Activated naive CD4-positive, alpha-beta T cell treated with anti-CD3 and anti-CD28 coated beads, Interleukin-2, amount 10 ng/mL, durations not matched to agents 5 hours and 36 hours (primary cell): ENCODE data around the gene SARM1. TPM values are rescaled to one million over a fixed set of nuclear protein-coding genes. Genes with fewer than 3 reads are reported as not detected.

ENCODE experiments used
- microRNA-seq: library from miRNA; unstranded; fragments of <30 nt; microRNA quantifications from one replicate; pipeline ENCODE4 v1.2.0, GENCODE V29; 2022; ENCODE audit warnings: borderline microRNAs expressed, borderline replicate concordance
- total RNA-seq, 2 experiments: library from RNA; stranded (reverse); gene quantifications; one replicate each; pipeline ENCODE4 v1.2.3, GENCODE V29; 2021

SARM1 gene
- total RNA-seq, result 10 to 100 TPM; 17.1 to 21.7 TPM

GRCh38 chr17:28371245-28372202, at the start of gene SARM1:
TSS of gene SARM1 (plus strand) at chr17:28371694. CDS start at chr17:28372033, 339 bp downstream.

DNA sequence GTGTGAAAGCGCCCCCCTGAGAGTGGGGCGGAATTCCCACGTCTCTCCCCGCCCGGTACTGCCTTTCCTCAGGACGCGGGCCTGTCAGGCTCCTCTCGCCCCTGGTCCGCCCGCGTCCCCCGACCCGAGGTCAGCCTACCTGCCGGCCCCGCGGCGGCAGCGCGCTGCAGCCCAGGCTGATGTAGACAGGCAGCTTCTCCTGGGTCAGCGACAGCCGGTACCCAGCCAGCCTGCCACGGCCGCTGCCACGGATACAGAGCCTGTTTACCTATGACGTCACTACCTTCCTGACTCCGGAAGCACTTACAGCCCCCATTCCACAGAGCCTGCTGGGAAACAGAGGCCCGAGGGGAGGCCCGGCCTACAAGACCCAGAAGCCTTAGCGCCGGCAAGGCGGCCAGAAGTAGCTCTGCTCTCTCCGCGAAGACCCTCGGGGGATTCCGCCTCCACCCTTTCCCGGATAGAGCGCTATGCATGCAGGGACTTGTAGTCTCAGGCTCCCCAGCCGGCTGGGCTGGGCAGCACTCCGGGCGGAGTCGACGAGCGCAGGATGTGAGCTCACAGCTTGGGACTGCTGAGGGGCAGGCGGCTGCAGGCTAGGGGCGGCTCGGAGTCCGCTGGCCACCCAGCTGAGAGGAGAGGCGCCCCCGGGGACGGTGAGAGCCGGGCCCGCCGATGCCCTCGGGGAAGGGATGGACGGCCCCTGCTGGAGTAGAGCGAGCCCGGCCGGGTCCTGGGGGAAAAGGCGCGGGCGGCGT, 36.1 kb upstream of the SARM1 start, which contains the start of the genes IFT20 and TNFAIP1:
Gene IFT20, minus strand, starts transcription at position 272 of the 758 bp plus-strand sequence. CDS start 3,487 bp downstream, outside the sequence.
Gene TNFAIP1, plus strand, starts transcription at position 561 of the 758 bp plus-strand sequence. CDS start 3,761 bp downstream, outside the sequence.

GRCh38 chr17:28357061-28357900, 14.2 kb upstream of the SARM1 start, which contains the start of gene POLDIP2:
TSS of gene POLDIP2 (minus strand) at chr17:28357527. CDS start at chr17:28357448, 79 bp downstream.

DNA sequence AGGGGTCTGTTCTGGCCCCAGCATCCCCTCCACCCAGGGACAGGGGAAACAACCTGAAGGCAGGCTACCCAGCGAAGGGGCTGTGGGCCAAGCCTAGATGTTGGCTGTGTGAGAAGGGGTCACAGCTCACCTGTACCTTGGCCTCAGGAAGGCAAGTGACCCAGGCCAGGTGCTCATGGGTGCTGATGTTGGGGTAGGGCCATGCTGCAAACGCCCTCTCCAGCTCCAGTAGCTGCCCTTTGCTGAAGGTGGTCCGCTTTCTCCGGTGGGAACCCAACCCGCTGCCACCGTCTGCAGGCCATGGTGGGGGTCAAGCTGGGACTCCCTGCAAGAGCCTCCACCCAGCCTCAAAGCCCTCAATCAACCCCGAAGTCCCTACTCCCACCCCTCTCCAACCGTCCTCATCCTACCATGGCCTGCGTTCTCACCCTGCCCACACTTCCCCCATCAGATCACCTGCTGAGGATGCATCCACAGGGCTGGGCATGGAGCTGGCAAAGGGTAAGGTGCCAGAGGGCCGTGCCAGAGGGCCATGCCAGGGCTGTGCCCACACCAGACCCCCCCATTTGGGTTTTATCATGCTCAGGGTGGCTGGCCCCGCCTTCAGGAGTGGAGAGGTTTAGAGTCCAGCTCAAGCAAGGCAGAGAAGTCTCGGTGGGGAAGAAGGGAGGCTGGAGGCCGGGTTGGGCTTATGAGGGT, 6.7 kb upstream of the SARM1 start, which contains the start of gene SEBOX:
Gene SEBOX, minus strand, starts transcription at position 535 of the 699 bp plus-strand sequence. Its CDS starts 48 bp downstream, at position 487.

DNA sequence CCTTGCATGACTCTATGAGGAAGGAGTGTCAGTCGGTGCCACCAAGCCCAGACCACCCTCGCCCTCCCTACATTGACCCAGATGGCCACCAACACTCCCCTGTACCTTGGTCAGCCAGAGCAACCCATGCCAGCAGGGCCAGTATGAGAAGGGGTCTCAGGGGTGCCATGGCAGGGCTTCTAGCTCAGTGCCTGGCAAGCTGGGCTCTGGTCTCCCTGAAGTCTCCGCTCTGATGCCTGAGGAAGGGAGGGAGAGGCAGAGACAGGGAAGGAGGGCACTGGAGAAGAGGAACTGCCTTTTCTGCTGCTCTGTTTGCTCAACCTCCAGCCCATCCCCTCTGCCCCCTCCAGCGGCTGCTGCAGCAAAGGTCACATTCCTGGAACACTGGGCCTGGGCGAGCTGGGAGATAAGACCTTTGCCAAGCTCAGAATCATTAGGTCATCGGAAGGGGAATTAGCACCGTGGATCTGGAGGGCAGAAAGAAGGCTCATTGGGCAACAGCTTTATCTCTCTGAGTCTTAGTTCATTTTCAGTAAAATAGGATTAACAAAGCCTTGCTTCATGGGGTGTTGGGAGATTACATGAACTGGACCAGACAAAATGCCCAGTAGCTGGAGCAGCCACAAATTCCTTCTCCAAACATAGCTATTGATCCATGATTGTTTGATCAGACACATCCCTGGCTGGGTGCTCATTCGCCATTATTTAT, 1.3 kb upstream of the SARM1 start, which contains the start of gene VTN:
Gene VTN, minus strand, starts transcription at position 273 of the 709 bp plus-strand sequence. Its CDS starts 104 bp downstream, at position 169.

GRCh38 chr17:28405632-28406472, 34.4 kb downstream of the SARM1 start, which contains the start of gene SLC46A1:
TSS of gene SLC46A1 (minus strand) at chr17:28406212. CDS start at chr17:28406114, 98 bp downstream.

Small RNA genes within 50 kb of the gene (microRNA-seq; reads per million reads assigned to microRNA genes)
- 0.83 reads per million for gene MIR4723

Other genes starting within 250 kb of the SARM1 start
- 10 to 100 TPM; 25.9 to 27.6 TPM for gene TMEM97, start 52.5 kb upstream of the SARM1 start, total RNA-seq
- gene IFT20, start 36.2 kb upstream of the SARM1 start, total RNA-seq, result 10 to 100 TPM; 25.9 to 26.0 TPM
- gene TNFAIP1, start 35.9 kb upstream of the SARM1 start, total RNA-seq, result 10 to 100 TPM; 21.5 to 22.0 TPM
- gene POLDIP2, start 14.2 kb upstream of the SARM1 start, total RNA-seq, result 10 to 100 TPM; 48.6 to 48.9 TPM
- not detected for gene SEBOX, start 6.5 kb upstream of the SARM1 start, total RNA-seq
- under 1 TPM in 1 of 2 experiments, not detected in 1; 0.14 TPM for gene VTN, start 1.4 kb upstream of the SARM1 start, total RNA-seq
- gene SLC46A1, start 34.5 kb downstream of the SARM1 start, total RNA-seq, result 1 to 10 TPM; 1.3 to 2.2 TPM
- gene SLC13A2, start 102.0 kb downstream of the SARM1 start, total RNA-seq, result not detected
- not detected for gene FOXN1, start 134.7 kb downstream of the SARM1 start, total RNA-seq
- 10 to 100 TPM; 54.4 to 54.5 TPM for gene UNC119, start 180.9 kb downstream of the SARM1 start, total RNA-seq
- 10 to 100 TPM; 57.2 to 59.1 TPM for gene PIGS, start 199.8 kb downstream of the SARM1 start, total RNA-seq
- 100 to 1,000 TPM; 147 to 148 TPM for gene ALDOC, start 205.2 kb downstream of the SARM1 start, total RNA-seq
- gene SPAG5, start 227.3 kb downstream of the SARM1 start, total RNA-seq, result 10 to 100 TPM; 92.3 to 93.3 TPM
- gene RSKR, start 242.5 kb downstream of the SARM1 start, total RNA-seq, result 10 to 100 TPM; 18.3 to 19.2 TPM